Transverse colon (tissue), 4 donors: ENCODE results near the gene SLC6A17. TPM values are rescaled to one million over a fixed set of nuclear protein-coding genes. Genes with fewer than 3 reads are reported as not detected.

Experiments
- DNase-seq: peaks from one replicate; pipeline ENCODE4 v3.0.0-alpha.2; 2019
- H3K27ac ChIP-seq, 4 donors: fragments of 200-600 bp; sonication (generic); 2 replicates each; pipeline ENCODE4 v1.5.1; 2016 to 2018; ENCODE audit warnings: inconsistent platforms in 4 of 4
- H3K27me3 ChIP-seq: fragments of 200-600 bp; sonication (generic); 2 replicates; pipeline ENCODE4 v1.5.1; 2017; ENCODE audit warnings: inconsistent platforms
- H3K36me3 ChIP-seq, 4 donors: fragments of 200-600 bp; sonication (generic); 2 replicates each; pipeline ENCODE4 v1.5.1; 2017 to 2019; ENCODE audit warnings: inconsistent platforms in 4 of 4
- H3K4me1 ChIP-seq, 4 donors: fragments of 200-600 bp; sonication (generic); 2 replicates each; pipeline ENCODE4 v1.5.1; 2017 to 2020; ENCODE audit warnings: inconsistent platforms in 4 of 4
- H3K4me3 ChIP-seq, 4 donors: fragments of 200-600 bp; sonication (generic); 1 replicate in 1 of 4; 2 replicates in 3 of 4; pipeline versions ENCODE4 v1.5.1 to v1.6.1; 2017 to 2019; ENCODE audit warnings: inconsistent platforms in 4 of 4
- H3K9me3 ChIP-seq, 2 donors: fragments of 200-600 bp; sonication (generic); 2 replicates each; pipeline ENCODE4 v1.5.1; 2017 to 2019; ENCODE audit warnings: inconsistent platforms in 2 of 2
- EP300 ChIP-seq: sonication (generic); formaldehyde crosslinking; IDR thresholded peaks from one replicate; pipeline ENCODE4 v1.6.1; 2017; ENCODE audit warnings: antibody characterized with exemption, low read depth
- POLR2A ChIP-seq: fragments of 450-650 bp; IDR thresholded peaks from one replicate; pipeline ENCODE4 v1.6.1; 2016; ENCODE audit warnings: antibody characterized with exemption, mild to moderate bottlenecking, moderate library complexity
- POLR2AphosphoS5 ChIP-seq, 3 donors: sonication (generic); formaldehyde crosslinking; IDR thresholded peaks; one replicate each; pipeline ENCODE4 v1.6.1; 2016; ENCODE audit warnings: antibody characterized with exemption in 3 of 3
- WGBS, 2 donors: methylation state at CpG; one replicate each; pipeline ENCODE4 v1.1.5; 2018; ENCODE audit warnings: low coverage in 1 of 2; 5-methylcytosine and 5-hydroxymethylcytosine counted together
- in situ Hi-C, 4 donors: fragments of 200-750 bp; cut with MboI; loops; one replicate each; pipeline versions ENCODE4 v1.15.0 to v1.15.1; 2017; ENCODE audit warnings: low sequenced_read_pairs in 3 of 4, low pct_ligation_motif_present in 1 of 4, low pct_unique_long_range_greater_than_20kb in 1 of 4
- intact Hi-C: fragments of 100-400 bp; cut with DNase I; formaldehyde crosslinking; loops from one replicate; pipeline ENCODE4 v1.15.1; 2023; ENCODE audit warnings: low total_unique reads
- total RNA-seq, 4 donors: library from RNA; depleted of rRNA; stranded (reverse); fragments of >200 nt; gene quantifications; one replicate each; pipeline ENCODE4 v1.1.0, GENCODE V29; 2016
- TF ChIP-seq, protein P1 (sequence below), 5 experiments: fragments of 200-600 bp in 3 of 5; fragments of 450-650 bp in 2 of 5; sonication (generic) in 3 of 5; IDR thresholded peaks; 1 replicate in 2 of 5; 2 replicates in 3 of 5; pipeline ENCODE4 v1.5.1; 2016 to 2017; ENCODE audit warnings: antibody characterized with exemption in 5 of 5, inconsistent platforms in 3 of 5, mild to moderate bottlenecking in 2 of 5, moderate library complexity in 1 of 5

SLC6A17 gene
- total RNA-seq, 4 donors from 2014 or later, result under 0.01 to 0.37 (median 0.14) TPM; not detected in 1

GRCh38 chr1:110209715-110210603, 59.7 kb downstream of the SLC6A17 start, which contains the start of gene KCNC4:
Gene KCNC4, plus strand, starts transcription at chr1:110210314. Its CDS starts 1,186 bp downstream, at chr1:110211500.
- Histone ChIP-seq H3K9me3 (no peaks in the 10 kb centered on the region), H3K27ac (peak within 1 kb of the TSS; percentile 87 to 96 (median 92)), H3K36me3 (no peaks in the 10 kb centered on the region), H3K4me1 (peaks cover 5 to 34% (median 14%) of the 10 kb centered on the region in 4 donors), H3K27me3 (peaks cover 7% of the 10 kb centered on the region), H3K4me3 (peak within 1 kb of the TSS; percentile 48 to 90 (median 80))
- 4% methylated on average over 44 of the region's 103 CpGs; no CpG with 5 or more reads in 1 of the 2 donors for WGBS, 2 donors
- intact Hi-C loops, result no loop called here
- peak; percentile 93 for DNase-seq
- in situ Hi-C loops, result loop anchor here in 1 of 4 donors (10.0 kb wide), 1 partner anchor 245 kb away; the partner anchor contains the start of gene PROK1
- TF ChIP-seq POLR2A (peak; percentile 8), POLR2AphosphoS5 (IDR thresholded peaks at IDR 0.05) (peak in 1 of 3 donors; percentile 57)
- TF ChIP-seq, protein P1, sequence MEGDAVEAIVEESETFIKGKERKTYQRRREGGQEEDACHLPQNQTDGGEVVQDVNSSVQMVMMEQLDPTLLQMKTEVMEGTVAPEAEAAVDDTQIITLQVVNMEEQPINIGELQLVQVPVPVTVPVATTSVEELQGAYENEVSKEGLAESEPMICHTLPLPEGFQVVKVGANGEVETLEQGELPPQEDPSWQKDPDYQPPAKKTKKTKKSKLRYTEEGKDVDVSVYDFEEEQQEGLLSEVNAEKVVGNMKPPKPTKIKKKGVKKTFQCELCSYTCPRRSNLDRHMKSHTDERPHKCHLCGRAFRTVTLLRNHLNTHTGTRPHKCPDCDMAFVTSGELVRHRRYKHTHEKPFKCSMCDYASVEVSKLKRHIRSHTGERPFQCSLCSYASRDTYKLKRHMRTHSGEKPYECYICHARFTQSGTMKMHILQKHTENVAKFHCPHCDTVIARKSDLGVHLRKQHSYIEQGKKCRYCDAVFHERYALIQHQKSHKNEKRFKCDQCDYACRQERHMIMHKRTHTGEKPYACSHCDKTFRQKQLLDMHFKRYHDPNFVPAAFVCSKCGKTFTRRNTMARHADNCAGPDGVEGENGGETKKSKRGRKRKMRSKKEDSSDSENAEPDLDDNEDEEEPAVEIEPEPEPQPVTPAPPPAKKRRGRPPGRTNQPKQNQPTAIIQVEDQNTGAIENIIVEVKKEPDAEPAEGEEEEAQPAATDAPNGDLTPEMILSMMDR (IDR thresholded peaks at IDR 0.05), result no peak

GRCh38 chr1:110210604-110211495, 60.6 kb downstream of the SLC6A17 start:
- TF ChIP-seq, protein P1 (IDR thresholded peaks at IDR 0.05), result no peak
- TF ChIP-seq POLR2A, result peak; percentile 30
- TF ChIP-seq EP300, result no peak
- H3K36me3 ChIP-seq, result no peaks in the 10 kb centered on the region
- H3K27ac ChIP-seq, result peak overlapping the region; percentile 87 to 96 (median 92)
- peaks cover 7% of the 10 kb centered on the region for H3K27me3 ChIP-seq
- H3K4me1 ChIP-seq, result peaks cover 5 to 34% (median 14%) of the 10 kb centered on the region in 4 donors
- peak overlapping the region; percentile 48 to 90 (median 80) for H3K4me3 ChIP-seq
- intact Hi-C loops, result no loop called here
- DNase-seq, result peak; percentile 68
- no peaks in the 10 kb centered on the region for H3K9me3 ChIP-seq
- in situ Hi-C loops, result no loop called here
- WGBS, 2 donors, result 1% methylated on average over 50 of the region's 101 CpGs; no CpG with 5 or more reads in 1 of the 2 donors

DNA sequence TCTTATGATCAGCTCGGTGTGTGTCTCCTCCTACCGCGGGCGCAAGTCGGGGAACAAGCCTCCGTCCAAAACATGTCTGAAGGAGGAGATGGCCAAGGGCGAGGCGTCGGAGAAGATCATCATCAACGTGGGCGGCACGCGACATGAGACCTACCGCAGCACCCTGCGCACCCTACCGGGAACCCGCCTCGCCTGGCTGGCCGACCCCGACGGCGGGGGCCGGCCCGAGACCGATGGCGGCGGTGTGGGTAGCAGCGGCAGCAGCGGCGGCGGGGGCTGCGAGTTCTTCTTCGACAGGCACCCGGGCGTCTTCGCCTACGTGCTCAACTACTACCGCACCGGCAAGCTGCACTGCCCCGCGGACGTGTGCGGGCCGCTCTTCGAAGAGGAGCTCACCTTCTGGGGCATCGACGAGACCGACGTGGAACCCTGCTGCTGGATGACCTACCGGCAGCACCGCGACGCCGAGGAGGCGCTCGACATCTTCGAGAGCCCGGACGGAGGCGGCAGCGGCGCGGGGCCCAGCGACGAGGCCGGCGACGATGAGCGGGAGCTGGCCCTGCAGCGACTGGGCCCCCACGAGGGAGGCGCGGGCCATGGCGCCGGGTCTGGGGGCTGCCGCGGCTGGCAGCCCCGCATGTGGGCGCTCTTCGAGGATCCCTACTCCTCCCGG, 61.3 kb downstream of the SLC6A17 start:
- no peaks in the 10 kb centered on the region for H3K9me3 ChIP-seq
- H3K4me1 ChIP-seq, result peaks cover 5 to 34% (median 14%) of the 10 kb centered on the region in 4 donors
- 30% methylated on average over 70 of the region's 81 CpGs; no CpG with 5 or more reads in 1 of the 2 donors for WGBS, 2 donors
- no peak for DNase-seq
- H3K27me3 ChIP-seq, result peaks cover 7% of the 10 kb centered on the region
- in situ Hi-C loops, result no loop called here
- peak overlapping the region; percentile 48 to 90 (median 80) for H3K4me3 ChIP-seq
- H3K27ac ChIP-seq, result peak overlapping the region in 1 of 4 donors; percentile 94
- intact Hi-C loops, result no loop called here
- TF ChIP-seq POLR2AphosphoS5 (IDR thresholded peaks at IDR 0.05) (no peak), EP300 (no peak), POLR2A (no peak)
- TF ChIP-seq, protein P1 (IDR thresholded peaks at IDR 0.05), result no peak
- H3K36me3 ChIP-seq, result no peaks in the 10 kb centered on the region
